ENCODE data around the gene IL12RB2. TPM values are rescaled to one million over a fixed set of nuclear protein-coding genes. Genes with fewer than 3 reads are reported as not detected.

IL12RB2 gene
- polyA plus RNA-seq, 1 of the 3 experiments (the other 2 are of a cell fraction): not detected

GRCh38 chr1:67394548-67394947, 86.9 kb downstream of the IL12RB2 start:
- Histone ChIP-seq H3K9me2 (no peaks in the 10 kb centered on the region), H3K4me3 (ENCODE audit: low read depth in 2 of 2, low read length in 1 of 2) (no peak overlapping the region), H3K4me1 (ENCODE audit: control insufficient read depth in 1 of 2, insufficient read depth in 2 of 2, low read depth in 1 of 2, low read length in 1 of 2) (no peaks in the 10 kb centered on the region), H3K27ac (ENCODE audit: low read depth in 2 of 2, low read length in 1 of 2) (no peak overlapping the region), H3K9me3 (no peaks in the 10 kb centered on the region), H3K4me2 (no peak overlapping the region), H3K27me3 (ENCODE audit: insufficient read depth) (no peaks in the 10 kb centered on the region), H3F3A (replicated peaks; ENCODE audit: insufficient read depth) (peaks cover 16% of the 10 kb centered on the region), H2AFZ (ENCODE audit: low read depth) (no peak overlapping the region), H3K9ac (no peak overlapping the region), H3K79me2 (ENCODE audit: insufficient read depth) (no peaks in the 10 kb centered on the region), H4K20me1 (ENCODE audit: insufficient read depth) (no peaks in the 10 kb centered on the region), H3K36me3 (replicated peaks in 1 of 2; ENCODE audit: control insufficient read depth in 1 of 2, insufficient read depth in 2 of 2, low read length in 1 of 2) (no peaks in the 10 kb centered on the region)
- no peak for DNase-seq
- POLR2A ChIA-PET: no interaction called here
- CTCF ChIA-PET: interaction anchor here (1.7 kb wide), 1 partner anchor 26 kb away, joined by 4 read pairs; no protein-coding TSS in a partner anchor
- 97% methylated on average over 4 of the region's 4 CpGs for WGBS (ENCODE audit: low lambda C conversion rate)
- TF ChIP-seq RFX5 (IDR thresholded peaks at IDR 0.05; ENCODE audit: low read length): no peak
- no peak for TF ChIP-seq GATA2 (CRISPR knock-in tag; IDR thresholded peaks at IDR 0.05)
- no peak for TF ChIP-seq TAF1 (IDR thresholded peaks at IDR 0.05; ENCODE audit: borderline replicate concordance, low read depth, low read length)
- TF ChIP-seq, protein P1, sequence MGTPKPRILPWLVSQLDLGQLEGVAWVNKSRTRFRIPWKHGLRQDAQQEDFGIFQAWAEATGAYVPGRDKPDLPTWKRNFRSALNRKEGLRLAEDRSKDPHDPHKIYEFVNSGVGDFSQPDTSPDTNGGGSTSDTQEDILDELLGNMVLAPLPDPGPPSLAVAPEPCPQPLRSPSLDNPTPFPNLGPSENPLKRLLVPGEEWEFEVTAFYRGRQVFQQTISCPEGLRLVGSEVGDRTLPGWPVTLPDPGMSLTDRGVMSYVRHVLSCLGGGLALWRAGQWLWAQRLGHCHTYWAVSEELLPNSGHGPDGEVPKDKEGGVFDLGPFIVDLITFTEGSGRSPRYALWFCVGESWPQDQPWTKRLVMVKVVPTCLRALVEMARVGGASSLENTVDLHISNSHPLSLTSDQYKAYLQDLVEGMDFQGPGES (IDR thresholded peaks at IDR 0.05; ENCODE audit: low read depth, low read length): no peak
- no peak for TF ChIP-seq POLR2AphosphoS5 (IDR thresholded peaks at IDR 0.05; ENCODE audit: low read depth, low read length)
- no peak for TF ChIP-seq REST (IDR thresholded peaks at IDR 0.05; ENCODE audit: low read depth, low read length)
- TF ChIP-seq, protein P2, sequence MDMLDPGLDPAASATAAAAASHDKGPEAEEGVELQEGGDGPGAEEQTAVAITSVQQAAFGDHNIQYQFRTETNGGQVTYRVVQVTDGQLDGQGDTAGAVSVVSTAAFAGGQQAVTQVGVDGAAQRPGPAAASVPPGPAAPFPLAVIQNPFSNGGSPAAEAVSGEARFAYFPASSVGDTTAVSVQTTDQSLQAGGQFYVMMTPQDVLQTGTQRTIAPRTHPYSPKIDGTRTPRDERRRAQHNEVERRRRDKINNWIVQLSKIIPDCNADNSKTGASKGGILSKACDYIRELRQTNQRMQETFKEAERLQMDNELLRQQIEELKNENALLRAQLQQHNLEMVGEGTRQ (IDR thresholded peaks at IDR 0.05; ENCODE audit: borderline replicate concordance, low read depth, low read length): no peak
- TF ChIP-seq TCF12 (IDR thresholded peaks at IDR 0.05): no peak
- no peak for TF ChIP-seq YY1 (IDR thresholded peaks at IDR 0.05; ENCODE audit: low read depth)
- TF ChIP-seq RXRA (IDR thresholded peaks at IDR 0.05; ENCODE audit: borderline replicate concordance, low read depth): no peak
- TF ChIP-seq FOXM1 (IDR thresholded peaks at IDR 0.05; ENCODE audit: low read depth): no peak
- no peak for TF ChIP-seq SIN3A (IDR thresholded peaks at IDR 0.05; ENCODE audit: borderline replicate concordance, low read depth, low read length)
- TF ChIP-seq ZBTB33 (IDR thresholded peaks at IDR 0.05; ENCODE audit: borderline replicate concordance, low read depth): no peak
- TF ChIP-seq ELF1 (IDR thresholded peaks at IDR 0.05): no peak
- TF ChIP-seq CHD2 (IDR thresholded peaks at IDR 0.05; ENCODE audit: low read length, partially characterized antibody): no peak
- no peak for TF ChIP-seq USF1 (IDR thresholded peaks at IDR 0.05; ENCODE audit: borderline replicate concordance, low read depth)
- no peak for TF ChIP-seq SMC3 (IDR thresholded peaks at IDR 0.05; ENCODE audit: low read depth, low read length)
- TF ChIP-seq, protein P3, sequence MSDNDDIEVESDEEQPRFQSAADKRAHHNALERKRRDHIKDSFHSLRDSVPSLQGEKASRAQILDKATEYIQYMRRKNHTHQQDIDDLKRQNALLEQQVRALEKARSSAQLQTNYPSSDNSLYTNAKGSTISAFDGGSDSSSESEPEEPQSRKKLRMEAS (IDR thresholded peaks at IDR 0.05; ENCODE audit: low read depth): no peak
- no peak for TF ChIP-seq FOXJ3 (CRISPR knock-in tag; IDR thresholded peaks at IDR 0.05)

All from SK-N-SH (cell line).